H9 (cell line): ENCODE results near the gene ATP13A4. TPM values are rescaled to one million over a fixed set of nuclear protein-coding genes. Genes with fewer than 3 reads are reported as not detected.

Experiments
- DNase-seq: peaks from one replicate; pipeline ENCODE4 v3.0.0-alpha.2; 2017
- H2AFZ ChIP-seq: one replicate; pipeline ENCODE4 v1.6.1; 2013; ENCODE audit warnings: mild to moderate bottlenecking, low read length, control low read depth, moderate library complexity
- H2AK5ac ChIP-seq: 2 replicates; pipeline ENCODE4 v1.6.1; 2013; ENCODE audit warnings: low read length, control low read depth, mixed read lengths; ENCODE audit not compliant: insufficient read length
- H2BK120ac ChIP-seq: one replicate; pipeline ENCODE4 v1.6.1; 2013; ENCODE audit warnings: low read depth, mild to moderate bottlenecking, low read length, control low read depth, inconsistent platforms; ENCODE audit not compliant: poor library complexity, severe bottlenecking
- H2BK12ac ChIP-seq: 2 replicates; pipeline ENCODE4 v1.6.1; 2013; ENCODE audit warnings: low read length, control low read depth, mixed read lengths, low read depth; ENCODE audit not compliant: insufficient read length
- H2BK15ac ChIP-seq: 2 replicates; pipeline ENCODE4 v1.6.1; 2013; ENCODE audit warnings: low read depth, low read length, control low read depth
- H2BK20ac ChIP-seq: one replicate; pipeline ENCODE4 v1.6.1; 2013; ENCODE audit warnings: low read depth, mild to moderate bottlenecking, low read length, control low read depth, inconsistent platforms; ENCODE audit not compliant: poor library complexity, severe bottlenecking
- H2BK5ac ChIP-seq: 2 replicates; pipeline ENCODE4 v1.6.1; 2013; ENCODE audit warnings: low read length, control low read depth, mixed read lengths; ENCODE audit not compliant: insufficient read length
- H3K14ac ChIP-seq: 2 replicates; pipeline ENCODE4 v1.6.1; 2013; ENCODE audit warnings: low read length, control low read depth; ENCODE audit not compliant: insufficient read depth
- H3K18ac ChIP-seq: 2 replicates; pipeline ENCODE4 v1.6.1; 2013; ENCODE audit warnings: low read depth, mild to moderate bottlenecking, mixed read lengths, low read length, control low read depth; ENCODE audit not compliant: insufficient read length
- H3K23ac ChIP-seq: 2 replicates; pipeline ENCODE4 v1.6.1; 2013; ENCODE audit warnings: low read length, control low read depth, mixed read lengths, low read depth; ENCODE audit not compliant: insufficient read length
- H3K23me2 ChIP-seq: 2 replicates; pipeline ENCODE4 v1.6.1; 2013; ENCODE audit warnings: low read depth, mild to moderate bottlenecking, mixed read lengths, low read length, control low read depth; ENCODE audit not compliant: insufficient read length, poor library complexity, severe bottlenecking
- H3K27ac ChIP-seq: 2 replicates; pipeline ENCODE4 v1.5.1; 2013; ENCODE audit warnings: low read length, control low read depth, mixed read lengths, low read depth; ENCODE audit not compliant: insufficient read length
- H3K27me3 ChIP-seq: 2 replicates; pipeline ENCODE4 v1.6.1; 2013; ENCODE audit warnings: low read length, control low read depth, inconsistent platforms; ENCODE audit not compliant: insufficient read depth
- H3K4ac ChIP-seq: 2 replicates; pipeline ENCODE4 v1.6.1; 2013; ENCODE audit warnings: low read depth, mild to moderate bottlenecking, control low read depth, inconsistent platforms, low read length, moderate library complexity
- H3K4me1 ChIP-seq: 2 replicates; pipeline ENCODE4 v1.6.1; 2013; ENCODE audit warnings: low read length, control low read depth, inconsistent platforms; ENCODE audit not compliant: insufficient read depth
- H3K4me2 ChIP-seq: 2 replicates; pipeline ENCODE4 v1.6.1; 2013; ENCODE audit warnings: low read length, control low read depth, mixed read lengths; ENCODE audit not compliant: insufficient read length, insufficient read depth
- H3K56ac ChIP-seq: 2 replicates; pipeline ENCODE4 v1.6.1; 2013; ENCODE audit warnings: low read depth, mild to moderate bottlenecking, mixed read lengths, low read length, control low read depth; ENCODE audit not compliant: insufficient read length
- H3K79me1 ChIP-seq: 2 replicates; pipeline ENCODE4 v1.6.1; 2013; ENCODE audit warnings: low read depth, mild to moderate bottlenecking, moderate library complexity, low read length, control low read depth, inconsistent platforms; ENCODE audit not compliant: insufficient read depth, poor library complexity, severe bottlenecking
- H3K79me2 ChIP-seq: 2 replicates; pipeline ENCODE4 v1.6.1; 2013; ENCODE audit warnings: low read length, control low read depth, inconsistent platforms; ENCODE audit not compliant: insufficient read depth
- H3K9ac ChIP-seq: 2 replicates; pipeline ENCODE4 v1.6.1; 2013; ENCODE audit warnings: low read length, control low read depth, mixed read lengths; ENCODE audit not compliant: insufficient read length; ENCODE audit errors: extremely low read depth
- H3K9me3 ChIP-seq: one replicate; pipeline ENCODE4 v1.6.1; 2013; ENCODE audit warnings: low read depth, low read length, inconsistent platforms; ENCODE audit not compliant: control insufficient read depth
- H3T11ph ChIP-seq: one replicate; pipeline ENCODE4 v1.6.1; 2013; ENCODE audit warnings: mild to moderate bottlenecking, low read length, control low read depth, inconsistent platforms
- H4K20me1 ChIP-seq: one replicate; pipeline ENCODE4 v1.6.1; 2013; ENCODE audit not compliant: control insufficient read depth, insufficient read length, insufficient read depth
- H4K5ac ChIP-seq: 2 replicates; pipeline ENCODE4 v1.6.1; 2013; ENCODE audit warnings: low read depth, mild to moderate bottlenecking, mixed read lengths, low read length, control low read depth; ENCODE audit not compliant: insufficient read length
- H4K8ac ChIP-seq: replicated peaks from 2 replicates; pipeline ENCODE4 v1.6.1; 2013; ENCODE audit warnings: low read length, control low read depth, mixed read lengths, low read depth; ENCODE audit not compliant: insufficient read length
- H4K91ac ChIP-seq: 2 replicates; pipeline ENCODE4 v1.6.1; 2013; ENCODE audit warnings: low read depth, mild to moderate bottlenecking, moderate library complexity, mixed read lengths, low read length, control low read depth; ENCODE audit not compliant: insufficient read length
- H3K27ac Mint-ChIP-seq, 3 experiments: 2 replicates in 2 of 3; 3 replicates in 1 of 3; pipeline ENCODE4 v1.8.0; 2020 to 2021; ENCODE audit warnings: mixed read lengths in 3 of 3, mild to moderate bottlenecking in 1 of 3, moderate library complexity in 1 of 3
- H3K27me3 Mint-ChIP-seq: 2 replicates; pipeline ENCODE4 v1.8.0; 2021; ENCODE audit warnings: low read depth, mild to moderate bottlenecking, moderate library complexity, mixed read lengths
- H3K36me3 Mint-ChIP-seq, 3 experiments: 2 replicates in 2 of 3; 3 replicates in 1 of 3; pipeline ENCODE4 v1.8.0; 2020 to 2021; ENCODE audit warnings: low read depth in 3 of 3, mixed read lengths in 3 of 3; ENCODE audit not compliant: insufficient read depth in 1 of 3
- H3K4me1 Mint-ChIP-seq, 2 experiments: 2 replicates each; pipeline ENCODE4 v1.8.0; 2020; ENCODE audit warnings: mixed read lengths in 2 of 2
- H3K4me3 Mint-ChIP-seq, 2 experiments: 2 replicates in 1 of 2; 3 replicates in 1 of 2; pipeline ENCODE4 v1.8.0; 2020 to 2021; ENCODE audit warnings: mild to moderate bottlenecking in 2 of 2, mixed read lengths in 2 of 2, moderate library complexity in 1 of 2
- H3K9me3 Mint-ChIP-seq, 2 experiments: 2 replicates in 1 of 2; 3 replicates in 1 of 2; pipeline ENCODE4 v1.8.0; 2020; ENCODE audit warnings: mild to moderate bottlenecking in 2 of 2, mixed read lengths in 2 of 2, moderate library complexity in 1 of 2
- WGBS: extraction: QIAGEN DNeasy Blood & Tissue Kit; methylation state at CpG from one replicate; pipeline ENCODE4 v1.1.7; 2013; ENCODE audit warnings: missing lambda C conversion rate, low lambda C conversion rate, mixed read lengths; ENCODE audit not compliant: insufficient read length; ENCODE audit errors: extremely low coverage; 5-methylcytosine and 5-hydroxymethylcytosine counted together
- total RNA-seq: library from RNA; stranded (reverse); gene quantifications from 2 replicates; pipeline ENCODE4 v1.2.1, GENCODE V29; 2021
- TF ChIP-seq, protein P1 (sequence below): fragments of 200-600 bp; sonication (generic); conservative IDR thresholded peaks from 3 replicates; pipeline ENCODE4 v1.8.0; 2021; ENCODE audit warnings: antibody characterized with exemption, mild to moderate bottlenecking

The ATP13A4 gene
- total RNA-seq, 1 experiment from 2014 or later = 0.13 TPM

DNA sequence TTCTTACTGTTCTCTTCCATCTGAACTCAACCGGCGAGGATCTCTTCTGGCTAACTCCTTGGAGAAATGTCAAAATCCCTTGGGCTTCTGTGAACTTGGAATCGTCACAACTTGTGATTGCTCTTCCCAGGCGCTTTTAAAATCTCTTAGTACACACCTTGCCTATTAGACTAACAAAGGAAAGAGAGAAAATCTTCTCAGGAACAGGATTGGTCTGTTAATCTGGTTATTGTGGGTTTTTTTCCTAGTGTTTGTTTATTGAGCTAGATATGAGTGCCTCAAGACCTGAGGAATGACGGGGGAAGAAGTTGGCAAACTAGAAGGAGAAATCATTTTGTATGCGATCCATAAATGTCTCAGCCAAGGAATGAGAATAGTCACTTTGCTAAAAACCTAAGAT lies 176.0 kb downstream of the ATP13A4 start, which contains the start of gene ATP13A5:
Gene ATP13A5 (minus strand): TSS at position 48 of the 400 bp plus-strand sequence. CDS start 28 bp downstream, at position 20.
- no peaks in the 10 kb centered on the region for H3K9me3 ChIP-seq
- no peaks in the 10 kb centered on the region for H3K23me2 ChIP-seq
- TF ChIP-seq, protein P1, sequence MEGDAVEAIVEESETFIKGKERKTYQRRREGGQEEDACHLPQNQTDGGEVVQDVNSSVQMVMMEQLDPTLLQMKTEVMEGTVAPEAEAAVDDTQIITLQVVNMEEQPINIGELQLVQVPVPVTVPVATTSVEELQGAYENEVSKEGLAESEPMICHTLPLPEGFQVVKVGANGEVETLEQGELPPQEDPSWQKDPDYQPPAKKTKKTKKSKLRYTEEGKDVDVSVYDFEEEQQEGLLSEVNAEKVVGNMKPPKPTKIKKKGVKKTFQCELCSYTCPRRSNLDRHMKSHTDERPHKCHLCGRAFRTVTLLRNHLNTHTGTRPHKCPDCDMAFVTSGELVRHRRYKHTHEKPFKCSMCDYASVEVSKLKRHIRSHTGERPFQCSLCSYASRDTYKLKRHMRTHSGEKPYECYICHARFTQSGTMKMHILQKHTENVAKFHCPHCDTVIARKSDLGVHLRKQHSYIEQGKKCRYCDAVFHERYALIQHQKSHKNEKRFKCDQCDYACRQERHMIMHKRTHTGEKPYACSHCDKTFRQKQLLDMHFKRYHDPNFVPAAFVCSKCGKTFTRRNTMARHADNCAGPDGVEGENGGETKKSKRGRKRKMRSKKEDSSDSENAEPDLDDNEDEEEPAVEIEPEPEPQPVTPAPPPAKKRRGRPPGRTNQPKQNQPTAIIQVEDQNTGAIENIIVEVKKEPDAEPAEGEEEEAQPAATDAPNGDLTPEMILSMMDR = no peak
- H3K79me2 ChIP-seq = no peaks in the 10 kb centered on the region
- no peak within 1 kb of the TSS for H3K27ac ChIP-seq
- no peak within 1 kb of the TSS for H3K23ac ChIP-seq
- no peak within 1 kb of the TSS for H4K91ac ChIP-seq
- no peak within 1 kb of the TSS for H3K14ac ChIP-seq
- no peak within 1 kb of the TSS for H2BK12ac ChIP-seq
- no peak within 1 kb of the TSS for H2BK20ac ChIP-seq
- no peak within 1 kb of the TSS for H2BK120ac ChIP-seq
- no peak within 1 kb of the TSS for H2AFZ ChIP-seq
- H3T11ph ChIP-seq = no peak within 1 kb of the TSS
- H3K9ac ChIP-seq = no peak within 1 kb of the TSS
- no CpG with 5 or more reads among the region's 6 CpGs for WGBS
- no peak within 1 kb of the TSS for H3K56ac ChIP-seq
- no peak within 1 kb of the TSS for H2BK15ac ChIP-seq
- no peak for DNase-seq
- H3K4me2 ChIP-seq = no peak within 1 kb of the TSS
- H3K36me3 Mint-ChIP-seq = no peaks in the 10 kb centered on the region; a peak in 1 of 7 replicates
- H4K20me1 ChIP-seq = no peaks in the 10 kb centered on the region
- no peaks in the 10 kb centered on the region for H3K27me3 Mint-ChIP-seq
- H3K27ac Mint-ChIP-seq = no peak within 1 kb of the TSS; a peak in 1 of 7 replicates
- H2AK5ac ChIP-seq = no peak within 1 kb of the TSS
- H3K4me1 ChIP-seq = no peaks in the 10 kb centered on the region
- peaks cover 10% of the 10 kb centered on the region in 2 experiments for H3K4me1 Mint-ChIP-seq
- H4K8ac ChIP-seq = no peak within 1 kb of the TSS
- H3K4me3 Mint-ChIP-seq = no peak within 1 kb of the TSS
- no peaks in the 10 kb centered on the region for H3K79me1 ChIP-seq
- H2BK5ac ChIP-seq = no peak within 1 kb of the TSS
- H3K27me3 ChIP-seq = no peaks in the 10 kb centered on the region
- no peak within 1 kb of the TSS for H3K18ac ChIP-seq
- peaks cover 0 to 3% of the 10 kb centered on the region in 2 experiments; a peak in 1 of 5 replicates for H3K9me3 Mint-ChIP-seq
- no peak within 1 kb of the TSS for H3K4ac ChIP-seq
- H4K5ac ChIP-seq = no peak within 1 kb of the TSS
